Measurements from ENCODE around the gene OR4X2. TPM values are rescaled to one million over a fixed set of nuclear protein-coding genes. Genes with fewer than 3 reads are reported as not detected.

Gene OR4X2
- total RNA-seq, 4 donors from 2014 or later = not detected

GRCh38 chr11:48272606-48273005, 27.7 kb downstream of the OR4X2 start:
- 33 to 64% methylated on average over 1 of the region's 1 CpG for WGBS, 2 donors
- intact Hi-C loops (cut with DNase I; ENCODE audit: low total_unique reads) = no loop called here
- TF ChIP-seq CTCF (IDR thresholded peaks at IDR 0.05) (no peak), POLR2A (IDR thresholded peaks at IDR 0.05) (no peak)
- no peak for DNase-seq (ENCODE audit: low spot score in 2 of 2)
- no peak overlapping the region for H3K4me3 ChIP-seq (ENCODE audit: low read depth, poor library complexity, severe bottlenecking)

Other genes starting within 250 kb of the OR4X2 start
- gene OR4B1, start 28.3 kb upstream of the OR4X2 start, total RNA-seq = not detected
- not detected for gene OR4X1, start 18.8 kb downstream of the OR4X2 start, total RNA-seq
- not detected for gene OR4S1, start 61.1 kb downstream of the OR4X2 start, total RNA-seq
- not detected for gene OR4C3, start 79.8 kb downstream of the OR4X2 start, total RNA-seq
- not detected for gene OR4C5, start 121.4 kb downstream of the OR4X2 start, total RNA-seq
- not detected for gene OR4A47, start 243.7 kb downstream of the OR4X2 start, total RNA-seq